Keratinocyte (primary cell): ENCODE measurements around the gene KBTBD4. TPM values are rescaled to one million over a fixed set of nuclear protein-coding genes. Genes with fewer than 3 reads are reported as not detected.
"Not testable (repeated sequence)": the region's sequence is repeated elsewhere in the genome, so short reads cannot be mapped to it uniquely, and the experiment has no call there.

Experiments
- DNase-seq: peaks from one replicate; pipeline ENCODE4 v3.0.0-alpha.2; 2011; ENCODE audit warnings: low read depth, missing footprints, low spot score
- FAIRE-seq: peaks from 2 replicates; lab custom pipeline; 2011; peaks lifted over from hg19 to GRCh38; lab: Jason Lieb, UNC
- H2AFZ ChIP-seq: 2 replicates; pipeline ENCODE4 v1.6.0; 2012; ENCODE audit warnings: low read length, control low read depth, inconsistent platforms; ENCODE audit not compliant: control insufficient read depth
- H3K27ac ChIP-seq: 2 replicates; pipeline ENCODE4 v1.5.1; 2011; ENCODE audit warnings: low read length; ENCODE audit not compliant: control insufficient read depth, insufficient read depth
- H3K27me3 ChIP-seq: 3 replicates; pipeline ENCODE4 v1.6.0; 2011; ENCODE audit warnings: low read length; ENCODE audit not compliant: control insufficient read depth, insufficient read depth; ENCODE audit errors: extremely low read depth
- H3K36me3 ChIP-seq, 2 experiments: 2 replicates in 1 of 2; 3 replicates in 1 of 2; pipeline ENCODE4 v1.5.1; 2011; ENCODE audit warnings: low read length in 2 of 2, mild to moderate bottlenecking in 1 of 2; ENCODE audit not compliant: control insufficient read depth in 2 of 2, insufficient read depth in 2 of 2; ENCODE audit errors: extremely low read depth in 1 of 2
- H3K4me1 ChIP-seq: 3 replicates; pipeline ENCODE4 v1.5.1; 2011; ENCODE audit warnings: low read length; ENCODE audit not compliant: control insufficient read depth, insufficient read depth; ENCODE audit errors: extremely low read depth
- H3K4me2 ChIP-seq: 3 replicates; pipeline ENCODE4 v1.6.0; 2011; ENCODE audit warnings: low read depth, low read length; ENCODE audit not compliant: control insufficient read depth, insufficient read depth; ENCODE audit errors: extremely low read depth
- H3K4me3 ChIP-seq, 3 experiments: fragments of 200-600 bp in 1 of 3; sonication (generic) in 1 of 3; 2 replicates in 2 of 3; 3 replicates in 1 of 3; pipeline ENCODE4 v1.5.1; 2011 to 2016; ENCODE audit warnings: low read length in 3 of 3, mild to moderate bottlenecking in 3 of 3, control low read depth in 2 of 3, inconsistent platforms in 1 of 3, low read depth in 1 of 3, mixed read lengths in 1 of 3, mixed run types in 1 of 3, moderate library complexity in 1 of 3; ENCODE audit not compliant: control insufficient read depth in 2 of 3, insufficient read depth in 2 of 3; ENCODE audit errors: extremely low read depth in 1 of 3
- H3K79me2 ChIP-seq: 2 replicates; pipeline ENCODE4 v1.6.0; 2012; ENCODE audit warnings: low read length; ENCODE audit not compliant: control insufficient read depth, insufficient read depth
- H3K9ac ChIP-seq: 3 replicates; pipeline ENCODE4 v1.6.0; 2011; ENCODE audit warnings: low read length; ENCODE audit not compliant: control insufficient read depth, insufficient read depth; ENCODE audit errors: extremely low read depth
- H3K9me1 ChIP-seq: 3 replicates; pipeline ENCODE4 v1.6.0; 2011; ENCODE audit warnings: low read length; ENCODE audit not compliant: control insufficient read depth, insufficient read depth; ENCODE audit errors: extremely low read depth
- H3K9me3 ChIP-seq: 2 replicates; pipeline ENCODE4 v1.5.1; 2012; ENCODE audit warnings: low read depth, low read length; ENCODE audit not compliant: control insufficient read depth
- H4K20me1 ChIP-seq: 3 replicates; pipeline ENCODE4 v1.6.0; 2011; ENCODE audit warnings: low read length; ENCODE audit not compliant: control insufficient read depth, insufficient read depth; ENCODE audit errors: extremely low read depth
- EZH2 ChIP-seq: IDR thresholded peaks from one replicate; pipeline ENCODE4 v1.6.1; 2012; ENCODE audit warnings: inconsistent platforms, mild to moderate bottlenecking, low read length, moderate library complexity
- dilution Hi-C: fragments of 300-500 bp; cut with MboI; formaldehyde crosslinking; loops from one replicate; pipeline ENCODE4 v1.7.0; 2020; ENCODE audit warnings: low sequenced_read_pairs; ENCODE audit not compliant: extremely low pct_ligation_motif_present
- polyA plus RNA-seq, 5 experiments: library from polyadenylated mRNA; depleted of rRNA in 3 of 5; stranded (reverse) in 3 of 5; stranded (forward) in 1 of 5; unstranded in 1 of 5; fragments of >200 nt; gene quantifications; 1 replicate in 1 of 5; 2 replicates in 3 of 5; 3 replicates in 1 of 5; pipeline versions ENCODE4 v1.2.1 to v1.2.3, GENCODE V29; 2011 to 2012; ENCODE audit warnings: missing spikeins in 2 of 5, low read depth in 1 of 5, low replicate concordance in 1 of 5
- TF ChIP-seq, protein P1 (sequence below), 3 experiments: IDR thresholded peaks in 1 of 3; conservative IDR thresholded peaks in 1 of 3; optimal IDR thresholded peaks in 1 of 3; 2 replicates in 2 of 3; 3 replicates in 1 of 3; pipeline versions ENCODE3 to v1.5.1; 2011; ENCODE audit warnings: low read length in 3 of 3, mild to moderate bottlenecking in 3 of 3, moderate library complexity in 2 of 3, control low read depth in 1 of 3, inconsistent platforms in 1 of 3; ENCODE audit not compliant: insufficient read depth in 2 of 3; ENCODE audit errors: extremely low read depth in 1 of 3

KBTBD4 gene
- polyA plus RNA-seq, 1 donor (not counting 4 experiments of a cell fraction or from before 2014, with no cell fraction given), result 15.4 TPM

- dilution Hi-C loops, FAIRE-seq: not testable (repeated sequence)
Measured at GRCh38 chr11:47562393-47562792, 16.4 kb downstream of the KBTBD4 start.

GRCh38 chr11:47560426-47560825, 18.3 kb downstream of the KBTBD4 start:
- Histone ChIP-seq H2AFZ (no peak overlapping the region), H3K9me3 (no peaks in the 10 kb centered on the region), H3K9me1 (no peaks in the 10 kb centered on the region), H3K4me3 (no peak overlapping the region), H3K36me3 (no peaks in the 10 kb centered on the region), H3K79me2 (peaks cover 5% of the 10 kb centered on the region), H3K27ac (no peak overlapping the region), H3K4me1 (peaks cover 5% of the 10 kb centered on the region), H3K4me2 (no peak overlapping the region), H3K9ac (no peak overlapping the region), H4K20me1 (no peaks in the 10 kb centered on the region), H3K27me3 (no peaks in the 10 kb centered on the region)
- dilution Hi-C loops, result no loop called here
- FAIRE-seq (no peak), DNase-seq (no peak)
- TF ChIP-seq, protein P1, sequence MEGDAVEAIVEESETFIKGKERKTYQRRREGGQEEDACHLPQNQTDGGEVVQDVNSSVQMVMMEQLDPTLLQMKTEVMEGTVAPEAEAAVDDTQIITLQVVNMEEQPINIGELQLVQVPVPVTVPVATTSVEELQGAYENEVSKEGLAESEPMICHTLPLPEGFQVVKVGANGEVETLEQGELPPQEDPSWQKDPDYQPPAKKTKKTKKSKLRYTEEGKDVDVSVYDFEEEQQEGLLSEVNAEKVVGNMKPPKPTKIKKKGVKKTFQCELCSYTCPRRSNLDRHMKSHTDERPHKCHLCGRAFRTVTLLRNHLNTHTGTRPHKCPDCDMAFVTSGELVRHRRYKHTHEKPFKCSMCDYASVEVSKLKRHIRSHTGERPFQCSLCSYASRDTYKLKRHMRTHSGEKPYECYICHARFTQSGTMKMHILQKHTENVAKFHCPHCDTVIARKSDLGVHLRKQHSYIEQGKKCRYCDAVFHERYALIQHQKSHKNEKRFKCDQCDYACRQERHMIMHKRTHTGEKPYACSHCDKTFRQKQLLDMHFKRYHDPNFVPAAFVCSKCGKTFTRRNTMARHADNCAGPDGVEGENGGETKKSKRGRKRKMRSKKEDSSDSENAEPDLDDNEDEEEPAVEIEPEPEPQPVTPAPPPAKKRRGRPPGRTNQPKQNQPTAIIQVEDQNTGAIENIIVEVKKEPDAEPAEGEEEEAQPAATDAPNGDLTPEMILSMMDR (optimal IDR thresholded peaks at IDR 0.05 in 1 of 3, IDR thresholded peaks at IDR 0.05 in 1 of 3, conservative IDR thresholded peaks at IDR 0.05 in 1 of 3; ENCODE audit: extremely low read depth in 1 of 3, insufficient read depth in 2 of 3, low read length in 3 of 3), result no peak
- no peak for TF ChIP-seq EZH2

More at GRCh38 chr11:47562393-47562792, 16.4 kb downstream of the KBTBD4 start:
- not testable (repeated sequence) for H3K36me3 ChIP-seq, H2AFZ ChIP-seq, H3K27ac ChIP-seq, H3K9me3 ChIP-seq, H3K9me1 ChIP-seq, H3K27me3 ChIP-seq, H4K20me1 ChIP-seq, DNase-seq, H3K4me2 ChIP-seq, H3K4me3 ChIP-seq, H3K9ac ChIP-seq
- H3K79me2 ChIP-seq, result peaks cover 24% of the 10 kb centered on the region
- peaks cover 13% of the 10 kb centered on the region for H3K4me1 ChIP-seq

- no peak for FAIRE-seq
- no peak overlapping the region for H3K27ac ChIP-seq
- DNase-seq, result no peak
- H3K9me3 ChIP-seq, result no peaks in the 10 kb centered on the region
- H3K4me1 ChIP-seq, result peaks cover under 1% of the 10 kb centered on the region
- no peak overlapping the region for H2AFZ ChIP-seq
- no peak for TF ChIP-seq EZH2
- TF ChIP-seq, protein P1 (optimal IDR thresholded peaks at IDR 0.05 in 1 of 3, IDR thresholded peaks at IDR 0.05 in 1 of 3, conservative IDR thresholded peaks at IDR 0.05 in 1 of 3; ENCODE audit: extremely low read depth in 1 of 3, insufficient read depth in 2 of 3, low read length in 3 of 3), result no peak
- no peak overlapping the region for H3K4me3 ChIP-seq
- dilution Hi-C loops, result no loop called here
- H3K79me2 ChIP-seq, result no peaks in the 10 kb centered on the region
- H4K20me1 ChIP-seq, result no peaks in the 10 kb centered on the region
- no peak overlapping the region for H3K9ac ChIP-seq
- H3K27me3 ChIP-seq, result no peaks in the 10 kb centered on the region
- no peaks in the 10 kb centered on the region for H3K9me1 ChIP-seq
- no peaks in the 10 kb centered on the region for H3K36me3 ChIP-seq
- H3K4me2 ChIP-seq, result no peak overlapping the region
Measured at GRCh38 chr11:47558695-47559094, 20.1 kb downstream of the KBTBD4 start.

- H4K20me1 ChIP-seq, H3K4me1 ChIP-seq, FAIRE-seq, H3K27me3 ChIP-seq, H3K4me2 ChIP-seq, H3K79me2 ChIP-seq, H3K36me3 ChIP-seq, dilution Hi-C loops, H3K9me1 ChIP-seq, H2AFZ ChIP-seq, DNase-seq, H3K4me3 ChIP-seq, H3K27ac ChIP-seq, H3K9me3 ChIP-seq, H3K9ac ChIP-seq: not testable (repeated sequence)
Measured at GRCh38 chr11:47557004-47557403, 21.8 kb downstream of the KBTBD4 start.
